Measurements from ENCODE around the gene DAP3.
"Not testable (repeated sequence)": the region's sequence is repeated elsewhere in the genome, so short reads cannot be mapped to it uniquely, and the experiment has no call there.

DAP3 gene

DNA sequence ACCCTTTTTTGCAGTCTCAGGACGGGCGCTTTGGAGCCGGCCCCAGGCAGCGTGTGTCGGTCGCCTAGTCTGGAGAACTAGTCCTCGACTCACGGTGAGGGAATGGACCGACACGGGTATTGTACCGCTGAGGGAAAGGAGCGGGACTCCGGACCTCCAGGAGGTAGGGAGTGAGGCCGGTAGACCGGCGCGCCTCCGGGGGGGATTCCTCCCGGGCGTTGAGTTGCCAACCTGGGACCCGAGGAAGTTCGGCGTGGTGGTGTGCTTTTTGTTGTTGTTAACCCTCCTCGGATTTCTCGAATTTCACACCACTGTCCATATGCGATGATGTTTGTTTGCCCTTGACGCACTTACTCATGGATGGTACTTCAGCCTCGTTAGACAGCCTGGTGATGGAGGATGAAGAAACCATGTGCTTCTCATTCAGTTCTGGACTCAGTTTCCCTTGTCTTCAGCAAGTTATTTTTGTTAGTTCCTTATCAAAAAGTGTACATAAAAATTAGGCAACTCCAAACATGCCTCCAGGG, at the start of gene DAP3:
DAP3 (plus strand) TSS at position 11 of the 527 bp plus-strand sequence. CDS start 20,689 bp downstream, outside the sequence.
- DNase-seq (ENCODE audit: low read depth) = not testable (repeated sequence)

DNA sequence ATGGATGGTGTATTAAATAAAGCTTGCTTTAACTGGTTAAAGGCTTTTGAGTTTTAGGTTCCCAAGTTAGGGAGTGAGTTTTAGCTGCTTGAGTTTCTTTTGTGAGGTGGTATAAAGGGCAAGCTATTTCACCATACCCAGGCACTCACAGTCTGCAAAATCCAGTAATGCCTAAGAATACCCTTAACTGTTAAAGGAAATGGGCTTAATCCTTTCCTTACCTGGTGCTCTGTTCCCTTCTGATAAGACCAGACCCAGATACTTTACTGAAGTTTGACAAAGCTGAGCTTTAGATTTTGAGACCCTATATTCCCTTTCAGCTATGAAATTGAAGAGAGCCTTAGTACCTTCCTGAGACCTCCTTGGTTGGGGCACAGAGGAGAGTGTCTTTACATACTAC, 48.5 kb upstream of the DAP3 start:
- DNase-seq (ENCODE audit: low read depth) = no peak

DNA sequence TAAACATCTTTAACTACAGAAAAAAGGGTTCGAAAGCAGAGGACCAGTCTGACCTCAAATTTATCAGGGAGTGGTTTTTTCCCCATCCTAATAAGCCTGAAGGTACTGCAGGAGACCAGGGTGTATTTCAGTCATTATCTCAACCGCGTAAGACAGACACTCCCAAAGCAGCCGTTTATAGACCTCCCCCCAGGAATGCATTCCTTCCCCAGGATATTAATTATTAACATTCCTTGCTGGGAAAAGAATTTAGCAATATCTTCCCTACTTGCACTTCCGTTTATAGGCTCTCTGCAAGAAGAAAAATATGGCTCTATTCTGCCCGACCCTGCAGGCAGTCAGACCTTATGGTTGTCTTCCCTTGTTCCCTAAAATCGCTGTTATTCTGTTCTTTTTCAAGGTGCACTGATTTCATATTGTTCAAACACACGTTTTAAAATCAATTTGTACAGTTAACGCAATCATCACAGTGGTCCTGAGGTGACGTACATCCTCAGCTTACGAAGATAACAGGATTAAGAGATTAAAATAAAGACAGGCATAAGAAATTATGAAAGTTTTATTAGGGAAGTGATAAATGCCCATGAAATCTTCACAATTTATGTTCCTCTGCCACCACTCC, 46.2 kb upstream of the DAP3 start:
- DNase-seq (ENCODE audit: low read depth) = not testable (repeated sequence)

DNA sequence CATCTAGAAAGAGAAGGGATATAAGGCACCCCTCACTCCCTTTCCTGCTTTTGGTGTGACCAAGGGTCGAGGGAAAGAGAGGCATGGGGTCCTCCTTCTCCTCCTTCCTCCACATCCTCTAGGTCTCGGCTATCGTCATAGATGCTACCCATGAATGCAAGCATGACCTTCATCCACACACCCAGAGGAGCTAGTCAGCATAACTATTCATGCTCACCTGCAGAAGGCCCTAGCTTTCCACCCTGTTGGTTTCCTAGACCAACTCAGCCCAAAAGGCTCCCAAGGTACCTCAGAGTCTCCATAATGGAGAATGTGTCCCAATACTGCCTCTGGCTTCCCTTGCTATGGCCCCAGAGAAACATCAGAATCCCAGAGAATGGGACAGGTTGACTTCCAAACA, 45.7 kb upstream of the DAP3 start:
- DNase-seq (ENCODE audit: low read depth) = no peak

DNA sequence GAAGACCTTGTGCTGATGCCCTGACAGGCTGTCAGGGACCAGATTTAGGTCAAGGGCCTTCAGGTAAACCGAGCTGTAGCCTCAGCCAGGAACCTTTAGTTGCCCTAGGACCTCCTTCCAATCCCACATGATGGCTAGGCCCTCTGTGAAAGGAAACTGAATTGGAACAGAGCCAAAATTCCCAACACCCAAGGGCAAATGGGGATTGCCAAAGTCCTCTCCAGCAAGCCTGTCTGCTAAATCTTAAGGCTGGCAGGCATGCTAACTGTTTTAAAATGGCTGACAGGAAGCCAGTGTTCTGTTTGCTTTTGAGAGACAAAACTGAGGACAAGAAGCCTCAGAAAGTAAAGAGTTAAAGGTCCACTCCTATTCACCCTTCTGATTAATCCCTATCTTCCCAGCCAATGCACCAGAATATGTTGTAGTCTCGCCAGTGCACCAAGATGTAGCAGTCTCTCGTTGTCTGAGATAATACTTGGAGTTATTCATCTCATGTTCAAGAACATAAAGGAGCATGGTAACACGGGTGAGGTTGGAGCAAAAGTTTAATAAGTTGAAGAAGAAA, 43.8 kb upstream of the DAP3 start:
- DNase-seq (ENCODE audit: low read depth) = no peak

DNA sequence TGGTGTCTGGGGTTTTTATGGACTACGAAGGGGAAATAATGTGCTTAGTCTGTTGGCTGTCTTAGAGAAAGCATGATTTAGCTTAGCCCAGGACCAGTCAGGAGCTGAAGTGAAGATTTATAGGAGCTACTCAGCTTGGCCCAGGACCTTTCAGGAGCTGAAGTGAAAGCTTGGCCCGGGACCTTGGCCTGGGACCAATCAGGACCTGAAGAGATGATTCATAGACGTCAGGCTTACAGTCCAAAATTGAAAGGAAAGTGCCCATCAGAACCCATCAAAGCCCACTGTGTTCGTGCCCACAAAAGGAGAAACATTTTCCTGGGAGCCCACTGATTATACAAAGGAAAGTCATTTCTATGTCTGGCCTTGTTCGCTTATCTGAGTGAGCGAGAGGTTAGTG, 43.2 kb upstream of the DAP3 start:
- no peak for DNase-seq (ENCODE audit: low read depth)

DNA sequence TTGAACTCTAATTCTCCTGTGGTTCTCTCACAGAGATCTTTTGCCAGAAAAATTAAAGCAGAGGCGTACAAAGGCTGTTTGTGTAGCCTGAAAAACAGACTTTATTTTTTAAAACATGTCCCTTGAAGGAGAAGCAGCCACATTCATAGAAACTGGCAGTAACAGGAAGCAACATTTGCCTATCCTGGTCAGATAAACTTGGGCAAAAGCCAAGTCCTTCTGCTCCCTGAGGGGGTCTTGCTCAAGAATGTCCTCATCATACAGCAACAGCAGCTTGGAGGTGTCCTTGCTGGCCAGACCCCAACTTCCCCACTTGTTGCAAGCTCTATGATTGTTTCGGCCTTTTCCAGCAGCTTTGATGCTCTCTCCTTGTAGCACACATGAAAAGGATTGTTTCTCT, 42.6 kb upstream of the DAP3 start:
- DNase-seq (ENCODE audit: low read depth) = no peak

DNA sequence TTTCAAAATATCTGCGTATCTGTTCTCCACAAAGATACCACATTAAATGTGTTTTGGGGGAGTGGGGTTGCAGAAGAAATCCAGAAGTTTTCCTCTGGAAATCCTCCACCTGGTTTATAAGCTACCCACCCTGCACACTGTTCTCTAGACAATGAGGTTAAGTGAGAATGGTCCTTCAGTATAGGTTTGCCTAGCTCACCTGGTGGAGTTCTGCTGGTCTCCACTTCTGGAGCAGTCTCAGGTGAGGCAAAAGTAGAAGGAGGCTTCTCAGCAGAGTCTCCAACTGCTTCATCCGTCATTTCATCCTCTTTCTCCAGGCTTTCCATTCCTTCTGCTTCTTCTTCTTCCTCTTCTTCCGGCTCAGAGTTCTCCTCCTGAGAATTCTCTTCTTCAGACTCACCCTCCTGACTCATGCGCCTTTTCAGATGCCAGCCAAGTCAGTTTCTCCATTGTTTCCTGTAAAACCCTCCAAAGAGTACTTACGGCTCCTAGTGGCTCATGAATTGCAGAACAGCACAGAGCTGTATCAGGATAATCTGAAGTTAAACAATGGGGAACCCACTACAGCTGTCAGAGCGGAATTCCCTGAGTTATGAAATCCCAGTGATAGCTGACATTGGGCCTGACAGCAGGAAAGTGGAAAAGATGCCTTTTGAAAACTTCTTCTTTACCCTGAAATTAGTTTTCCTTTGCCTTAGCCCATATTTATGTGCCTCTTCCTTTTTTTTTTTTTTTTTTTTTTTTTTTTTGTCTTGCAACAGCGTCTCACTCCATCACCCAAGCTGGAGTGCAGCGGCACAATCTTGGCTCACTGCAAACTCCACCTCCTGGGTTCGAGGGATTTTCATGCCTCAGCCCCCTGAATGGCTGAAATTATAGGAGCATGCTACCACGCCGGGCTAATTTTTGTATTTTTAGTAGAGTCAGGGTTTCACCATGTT, 40.4 kb upstream of the DAP3 start:
- no peak for DNase-seq (ENCODE audit: low read depth)

DNA sequence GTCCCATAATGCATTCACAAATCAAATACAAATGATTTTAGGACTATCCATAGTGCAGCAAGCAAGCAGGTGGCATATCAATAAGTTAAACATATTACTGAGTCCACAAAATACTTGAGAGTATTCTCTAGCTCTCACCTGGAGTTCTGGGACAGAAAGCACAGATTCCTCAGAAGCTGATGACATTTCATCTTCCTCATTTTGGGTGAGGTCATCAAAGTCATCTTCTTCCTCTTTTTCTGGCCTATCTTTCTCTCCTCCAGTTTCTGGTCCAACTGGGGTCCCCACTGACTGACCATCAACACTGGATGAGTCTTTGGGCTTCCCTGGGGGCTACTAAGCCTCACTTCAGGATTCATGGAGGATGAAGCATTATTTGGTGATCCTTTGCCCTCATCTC, 39.2 kb upstream of the DAP3 start:
- DNase-seq (ENCODE audit: low read depth) = no peak

DNA sequence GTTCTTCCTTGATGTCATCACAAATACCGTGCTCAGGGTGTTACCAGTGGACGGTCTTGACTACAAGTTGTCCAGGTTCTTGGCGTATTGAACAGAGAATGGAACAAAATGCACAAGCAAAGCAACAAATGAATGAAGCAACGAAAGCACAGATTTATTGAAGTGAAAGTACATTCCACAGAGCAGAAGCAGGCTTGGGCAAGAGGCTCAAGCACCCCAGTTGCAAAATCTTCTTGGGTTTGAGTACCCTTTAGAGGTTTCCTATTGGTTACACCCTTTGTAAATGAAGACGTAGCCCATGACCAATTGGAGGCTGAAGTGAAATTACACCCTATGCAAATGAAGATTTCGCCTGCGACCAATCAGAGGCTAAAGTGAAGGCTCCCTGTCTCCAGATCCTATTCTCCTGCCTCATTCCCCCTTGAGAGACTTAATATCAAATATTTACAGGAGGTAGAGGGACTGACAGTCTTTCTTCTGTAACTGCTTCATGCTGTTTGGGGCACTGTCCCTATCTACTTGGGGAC, 38.6 kb upstream of the DAP3 start:
- DNase-seq (ENCODE audit: low read depth) = no peak

DNA sequence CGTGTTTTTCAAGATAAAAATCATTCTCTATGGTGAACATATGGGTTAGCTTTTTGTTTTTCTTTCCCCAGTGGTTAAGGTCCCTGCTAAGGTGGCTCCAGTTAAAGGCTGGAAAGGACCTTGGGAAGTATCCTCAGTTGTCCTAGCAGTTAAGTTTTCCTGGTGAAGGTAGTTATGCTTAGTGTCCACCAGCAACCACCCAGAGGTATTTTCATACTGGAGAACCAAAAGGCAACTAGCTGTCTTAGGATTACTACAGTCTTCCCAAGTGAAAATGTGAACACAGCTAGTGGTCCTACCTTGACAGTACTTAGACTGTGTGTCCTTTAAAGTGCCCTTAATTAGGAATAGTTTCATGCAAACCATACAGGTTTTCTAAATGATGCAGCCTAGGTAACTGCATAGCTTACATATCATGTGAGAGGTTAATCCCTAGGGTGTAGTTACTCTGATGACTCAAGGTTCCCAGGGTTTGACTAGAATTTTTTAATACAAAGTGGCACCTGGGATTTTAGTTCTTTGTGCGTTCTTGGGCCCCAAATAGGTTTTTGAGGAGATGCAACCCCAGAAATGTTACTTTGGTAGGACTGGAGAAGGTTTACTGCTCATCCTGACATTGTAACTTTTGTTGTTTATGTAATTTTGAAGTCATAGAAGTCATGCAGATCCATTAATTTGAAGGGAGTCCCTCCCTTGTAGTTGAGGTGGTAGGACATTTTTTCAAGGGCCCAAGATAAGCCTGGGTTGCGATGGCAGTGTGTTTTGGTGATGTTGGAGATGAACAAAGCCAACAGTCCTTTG, 36.8 kb upstream of the DAP3 start:
- DNase-seq (ENCODE audit: low read depth) = no peak

DNA sequence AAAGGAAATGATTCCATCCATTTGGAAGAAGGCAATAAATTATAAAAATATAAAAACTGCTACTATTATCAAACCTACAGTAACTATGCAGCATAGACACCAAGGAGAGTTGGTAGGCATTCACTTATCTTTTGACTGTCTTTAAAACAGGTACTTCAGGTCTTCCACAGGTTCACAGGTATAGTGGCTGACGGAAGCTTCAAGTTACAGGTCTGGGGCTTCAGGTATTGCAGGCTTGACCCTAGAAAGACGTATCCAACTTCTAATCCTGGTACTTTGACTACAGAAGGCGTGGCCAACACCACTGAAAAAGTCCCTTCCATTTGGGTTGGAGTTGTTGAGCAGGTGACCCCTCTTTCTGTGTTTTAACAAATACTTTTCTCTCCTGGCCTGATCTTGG, 35.9 kb upstream of the DAP3 start:
- no peak for DNase-seq (ENCODE audit: low read depth)

DNA sequence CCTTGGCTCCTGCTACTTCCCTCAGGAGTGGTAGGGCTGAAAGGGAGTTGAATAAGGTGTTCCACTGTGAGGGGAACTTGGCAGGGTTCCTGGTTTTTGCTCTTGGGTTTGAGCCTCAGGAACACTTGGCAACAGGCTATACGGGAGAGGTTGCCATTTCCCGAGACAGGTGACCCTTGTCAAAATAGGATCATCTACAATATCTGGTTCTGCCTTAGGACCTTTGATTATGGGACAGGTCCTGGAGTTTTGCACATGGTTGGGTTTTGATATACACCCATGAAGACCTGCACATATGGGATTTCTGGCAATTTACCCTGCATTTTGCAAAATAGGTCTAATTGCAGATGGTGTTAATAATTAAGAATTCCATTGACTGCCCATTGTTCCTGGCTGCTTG, 31.4 kb upstream of the DAP3 start:
- no peak for DNase-seq (ENCODE audit: low read depth)

DNA sequence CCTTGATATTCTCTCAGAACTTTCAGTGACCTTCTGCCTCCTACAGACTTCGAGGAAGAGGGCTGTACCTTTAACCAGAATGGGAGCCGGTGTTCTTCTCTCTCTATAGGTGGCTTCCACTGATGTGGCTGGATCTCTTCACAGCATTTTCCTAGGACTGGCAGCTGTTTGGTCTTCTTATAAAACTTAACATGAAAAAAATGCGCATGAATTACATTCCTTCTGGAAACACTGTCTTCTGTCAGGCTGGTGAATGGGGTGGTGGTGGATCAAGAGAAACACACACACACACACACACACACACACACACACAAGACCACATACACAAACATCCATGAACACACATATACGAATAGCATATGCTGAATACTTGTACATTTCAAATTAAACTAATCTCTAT, 27.7 kb upstream of the DAP3 start:
- not testable (repeated sequence) for DNase-seq (ENCODE audit: low read depth)

DNA sequence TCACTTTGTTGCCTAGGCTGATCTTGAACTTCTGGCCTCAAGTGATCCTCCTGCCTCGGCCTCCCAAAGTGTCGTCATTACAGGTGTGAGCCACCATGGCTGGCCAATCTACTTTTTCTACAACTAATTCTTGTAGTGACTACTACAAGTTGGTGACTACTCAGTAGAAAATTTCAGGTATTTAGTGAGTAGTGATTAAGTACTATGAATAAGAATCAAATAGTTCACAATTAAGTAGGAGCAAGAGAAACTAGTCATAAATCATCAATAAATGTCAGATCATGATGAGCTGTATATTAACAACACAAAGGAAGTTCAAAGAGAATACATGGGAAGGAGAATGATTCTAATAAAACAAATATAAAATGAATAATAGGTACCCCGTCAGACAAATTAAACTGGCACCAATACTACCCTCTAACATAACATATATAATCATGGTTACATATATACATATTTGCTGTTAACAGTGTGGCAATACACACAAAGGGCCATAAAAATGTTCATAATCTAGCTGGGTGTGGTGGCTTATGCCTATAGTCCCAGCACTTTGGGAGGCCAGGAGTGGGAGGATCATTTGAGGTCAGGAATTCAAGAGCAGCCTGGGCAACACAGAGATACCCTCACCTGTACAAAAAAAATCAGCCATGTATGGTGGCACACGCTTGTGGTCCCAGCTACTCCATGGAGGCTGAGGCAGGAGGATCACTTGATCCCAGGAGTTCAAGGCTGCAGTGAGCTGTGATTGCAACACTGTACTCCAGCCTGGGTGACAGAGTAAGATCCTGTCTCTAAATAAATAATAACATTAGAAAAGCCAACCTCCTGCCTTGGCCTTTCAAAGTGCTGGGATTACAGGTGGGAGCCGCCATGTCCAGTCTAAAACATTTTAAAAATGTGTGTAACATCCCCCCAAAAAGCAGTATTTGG, 19.4 kb upstream of the DAP3 start:
- no peak for DNase-seq (ENCODE audit: low read depth)

DNA sequence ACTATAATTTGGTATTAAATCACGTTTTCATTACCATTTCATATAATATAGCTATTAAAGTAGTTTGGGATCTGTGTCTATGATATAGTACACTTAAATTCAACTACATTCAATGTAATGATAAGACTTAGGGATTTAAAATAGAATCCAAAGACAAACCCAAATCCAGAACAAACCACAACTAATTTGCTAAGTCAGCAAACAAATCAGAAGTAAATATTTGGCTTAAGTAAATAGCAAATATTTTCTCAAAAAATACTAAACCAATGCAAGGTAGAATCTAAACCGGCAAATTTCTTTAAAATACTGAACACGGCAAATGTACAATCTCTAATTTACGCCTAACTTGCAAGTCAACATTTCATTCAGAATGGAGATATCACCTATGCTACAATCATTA, 17.1 kb upstream of the DAP3 start:
- DNase-seq (ENCODE audit: low read depth) = no peak

DNA sequence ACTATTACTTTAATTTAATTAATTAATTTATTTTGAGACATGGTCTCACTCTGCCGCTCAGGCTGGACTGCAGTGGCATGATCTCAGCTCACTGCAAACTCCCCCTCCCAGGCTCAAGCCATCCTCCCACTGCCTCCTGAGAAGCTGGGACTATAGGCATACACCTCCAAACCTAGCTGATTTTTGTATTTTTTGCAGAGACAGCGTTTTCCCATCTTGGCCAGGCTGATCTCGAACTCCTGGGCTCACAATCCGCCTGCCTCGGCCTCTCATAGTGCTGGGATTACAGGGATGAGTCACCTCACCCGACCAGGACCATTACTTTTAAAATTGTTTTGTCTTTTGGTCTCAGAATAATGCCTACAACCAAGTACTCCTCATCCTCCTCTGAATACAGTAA, 15.9 kb upstream of the DAP3 start:
- DNase-seq (ENCODE audit: low read depth) = no peak

DNA sequence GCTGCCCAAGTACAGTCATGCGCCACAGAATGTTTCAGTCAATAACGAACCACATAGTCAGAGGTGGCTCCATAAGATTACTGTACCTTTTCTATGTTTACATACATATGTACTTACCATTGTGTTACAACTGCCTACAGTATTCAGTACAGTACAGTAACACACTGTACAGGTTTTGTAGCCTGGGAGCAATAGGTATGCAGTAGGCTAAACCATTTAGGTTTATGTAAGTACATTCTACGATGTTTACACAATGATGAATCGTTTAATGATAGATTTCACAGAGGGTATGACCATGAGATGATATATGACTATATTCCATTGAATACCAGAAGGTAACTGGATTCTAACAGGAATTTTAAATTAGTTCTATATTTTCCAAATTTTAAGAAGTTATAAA, 10.9 kb upstream of the DAP3 start:
- DNase-seq (ENCODE audit: low read depth) = no peak

DNA sequence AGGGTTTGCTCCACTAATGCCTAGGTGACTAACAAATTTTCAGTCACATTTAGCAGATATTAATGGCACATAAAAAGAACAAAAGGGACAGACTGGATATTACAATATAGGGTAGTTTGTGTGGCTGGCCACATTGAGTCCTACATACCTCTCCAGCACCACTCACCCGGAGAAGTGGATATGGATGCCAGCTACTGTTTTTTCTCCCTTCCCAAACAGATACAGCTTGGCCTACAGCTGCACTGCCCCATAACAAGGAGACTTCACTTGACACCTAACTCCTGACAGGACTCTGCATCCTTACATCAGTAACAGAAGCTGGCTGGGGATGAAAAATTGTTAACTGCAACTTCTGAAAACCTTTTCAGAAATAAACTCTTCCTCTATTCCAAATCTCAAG, 9.9 kb upstream of the DAP3 start:
- not testable (repeated sequence) for DNase-seq (ENCODE audit: low read depth)

DNA sequence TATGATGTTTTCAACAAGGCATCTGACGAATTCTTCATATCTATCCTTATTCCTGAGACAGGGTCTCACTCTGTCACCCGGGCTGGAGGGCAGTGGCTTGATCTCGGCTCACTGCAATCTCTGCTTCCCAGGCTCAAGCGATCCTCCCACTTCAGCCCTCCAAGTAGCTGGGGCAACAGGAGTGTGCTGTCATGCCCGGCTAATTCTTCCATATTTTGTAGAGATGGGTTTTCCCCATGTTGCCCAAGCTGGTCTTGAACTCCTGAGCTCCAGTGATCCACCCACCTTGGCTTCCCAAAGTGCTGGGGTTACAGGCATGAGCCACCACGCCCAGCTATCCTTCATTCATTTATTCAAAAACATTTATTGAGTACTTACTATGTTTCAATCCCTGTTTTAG, 8.4 kb upstream of the DAP3 start:
- no peak for DNase-seq (ENCODE audit: low read depth)

DNA sequence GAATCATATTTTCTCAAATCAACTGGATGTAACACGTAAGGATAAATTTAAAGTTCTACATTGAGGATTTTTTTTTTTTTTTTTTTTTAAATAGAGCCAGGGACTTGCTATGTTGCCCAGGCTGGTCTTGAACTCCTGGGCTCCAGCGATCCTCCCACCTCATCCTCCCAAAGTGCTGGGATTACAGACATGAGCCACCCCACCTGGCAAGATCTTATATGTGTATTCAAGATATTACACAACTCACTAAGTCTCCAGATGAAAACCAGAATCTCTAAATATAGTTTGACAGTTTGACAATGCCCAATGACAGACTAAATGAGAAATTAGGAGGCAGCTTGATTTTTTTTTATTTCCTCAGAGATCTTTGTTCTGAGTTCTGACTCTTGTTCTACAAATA, 7.1 kb upstream of the DAP3 start:
- no peak for DNase-seq (ENCODE audit: low read depth)
